ENCODE data around the gene PPARG.
"Not testable (repeated sequence)": the region's sequence is repeated elsewhere in the genome, so short reads cannot be mapped to it uniquely, and the experiment has no call there.

GRCh38 chr3:12386514-12387291 lies 97.8 kb downstream of the PPARG start:
- not testable (repeated sequence) for TF ChIP-seq CTCF, POLR2A, EP300 (IDR thresholded peaks at IDR 0.05)
